H1 (cell line): ENCODE results near the gene ZSWIM7. TPM values are rescaled to one million over a fixed set of nuclear protein-coding genes. Genes with fewer than 3 reads are reported as not detected.

ENCODE experiments used
- CTCF ChIA-PET: fragments of 300-600 bp; sonication (Branson Sonifier 250); formaldehyde crosslinking; loops from one replicate; lab custom pipeline; 2021; ENCODE audit not compliant: partially characterized antibody; lab: Charles Lee
- POLR2A ChIA-PET: fragments of 300-600 bp; sonication (Branson Sonifier 250); formaldehyde crosslinking; loops from one replicate; lab custom pipeline; 2021; ENCODE audit warnings: inconsistent platforms; ENCODE audit not compliant: partially characterized antibody; lab: Charles Lee
- DNase-seq, 2 experiments: peaks; one replicate each; pipeline versions ENCODE4 v3.0.0 to v3.0.0-alpha.2; 2010 to 2022; ENCODE audit warnings: low spot score in 2 of 2, low read depth in 1 of 2, mixed read lengths in 1 of 2
- FAIRE-seq: peaks from 2 replicates; lab custom pipeline; 2011; peaks lifted over from hg19 to GRCh38; lab: Jason Lieb, UNC
- H2AFZ ChIP-seq: 2 replicates; pipeline ENCODE4 v1.8.1; 2012; ENCODE audit warnings: low read length, inconsistent platforms
- H2AK5ac ChIP-seq: 2 replicates; pipeline ENCODE4 v1.6.1; 2013; ENCODE audit warnings: low read depth, low read length
- H2BK120ac ChIP-seq: replicated peaks from 2 replicates; pipeline ENCODE3; 2013; ENCODE audit warnings: low read depth, low read length, inconsistent platforms
- H2BK12ac ChIP-seq: 2 replicates; pipeline ENCODE4 v1.6.1; 2013; ENCODE audit warnings: low read depth, low read length
- H2BK15ac ChIP-seq: 2 replicates; pipeline ENCODE4 v1.6.1; 2013; ENCODE audit warnings: low read length
- H2BK20ac ChIP-seq: 2 replicates; pipeline ENCODE4 v1.6.1; 2013; ENCODE audit warnings: low read length
- H2BK5ac ChIP-seq: 2 replicates; pipeline ENCODE4 v1.6.1; 2013; ENCODE audit warnings: low read depth, low read length
- H3K14ac ChIP-seq: 2 replicates; pipeline ENCODE4 v1.6.1; 2013; ENCODE audit warnings: inconsistent platforms; ENCODE audit not compliant: insufficient read length
- H3K18ac ChIP-seq: 2 replicates; pipeline ENCODE4 v1.6.1; 2013; ENCODE audit warnings: low read length; ENCODE audit errors: extremely low read depth
- H3K23ac ChIP-seq: 2 replicates; pipeline ENCODE4 v1.6.1; 2013; ENCODE audit warnings: inconsistent platforms; ENCODE audit not compliant: insufficient read length
- H3K23me2 ChIP-seq: 2 replicates; pipeline ENCODE4 v1.6.1; 2013; ENCODE audit warnings: low read depth, low read length
- H3K27ac ChIP-seq: 2 replicates; pipeline ENCODE4 v1.6.1; 2011; ENCODE audit warnings: low read depth, low read length, inconsistent platforms
- H3K27me3 ChIP-seq, 4 experiments: replicated peaks in 1 of 4; 1 replicate in 1 of 4; 2 replicates in 3 of 4; pipeline versions ENCODE4 v1.6.1 to v1.8.1; 2011 to 2013; ENCODE audit warnings: low read length in 3 of 4, mild to moderate bottlenecking in 3 of 4, inconsistent platforms in 2 of 4, mixed read lengths in 2 of 4, moderate library complexity in 1 of 4; ENCODE audit not compliant: control insufficient read depth in 3 of 4, insufficient read depth in 3 of 4; ENCODE audit errors: extremely low read depth in 1 of 4
- H3K36me3 ChIP-seq, 4 experiments: 2 replicates each; pipeline versions ENCODE4 v1.6.1 to v1.8.1; 2011 to 2013; ENCODE audit warnings: mild to moderate bottlenecking in 4 of 4, low read length in 3 of 4, moderate library complexity in 2 of 4, control low read depth in 1 of 4, inconsistent platforms in 1 of 4; ENCODE audit not compliant: insufficient read depth in 4 of 4, control insufficient read depth in 2 of 4
- H3K4ac ChIP-seq: replicated peaks from 2 replicates; pipeline ENCODE3; 2013; ENCODE audit warnings: low read length, low read depth, mixed read lengths, inconsistent platforms; ENCODE audit not compliant: insufficient read length
- H3K4me1 ChIP-seq, 4 experiments: replicated peaks in 1 of 4; 1 replicate in 1 of 4; 2 replicates in 3 of 4; pipeline versions ENCODE4 v1.6.1 to v1.8.1; 2011 to 2013; ENCODE audit warnings: low read length in 3 of 4, inconsistent platforms in 2 of 4, mixed read lengths in 1 of 4; ENCODE audit not compliant: insufficient read depth in 4 of 4, control insufficient read depth in 3 of 4
- H3K4me2 ChIP-seq, 2 experiments: 2 replicates each; pipeline versions ENCODE4 v1.6.1 to v1.8.1; 2011 to 2013; ENCODE audit warnings: low read depth in 2 of 2, low read length in 2 of 2, control low read depth in 1 of 2, inconsistent platforms in 1 of 2, mild to moderate bottlenecking in 1 of 2; ENCODE audit not compliant: insufficient read depth in 1 of 2
- H3K4me3 ChIP-seq, 4 experiments: fragments of 200-600, 300-600 bp in 1 of 4; sonication (generic), shearing (Covaris generic), sonication (Bioruptor Twin) in 1 of 4; 2 replicates each; pipeline versions ENCODE4 v1.5.1 to v1.8.1; 2011 to 2016; ENCODE audit warnings: low read length in 4 of 4, low read depth in 3 of 4, control low read depth in 2 of 4, inconsistent platforms in 2 of 4, mild to moderate bottlenecking in 2 of 4, mixed read lengths in 1 of 4, moderate library complexity in 1 of 4; ENCODE audit not compliant: insufficient read depth in 2 of 4; ENCODE audit errors: extremely low read depth in 1 of 4
- H3K56ac ChIP-seq: replicated peaks from 2 replicates; pipeline ENCODE3; 2013; ENCODE audit warnings: low read depth, mild to moderate bottlenecking, mixed read lengths, low read length, inconsistent platforms; ENCODE audit not compliant: insufficient read length
- H3K79me1 ChIP-seq: 2 replicates; pipeline ENCODE4 v1.6.1; 2013; ENCODE audit warnings: low read depth, low read length, control low read depth
- H3K79me2 ChIP-seq, 2 experiments: 2 replicates each; pipeline versions ENCODE4 v1.6.1 to v1.8.1; 2012 to 2013; ENCODE audit warnings: low read length in 2 of 2, mild to moderate bottlenecking in 2 of 2, inconsistent platforms in 1 of 2; ENCODE audit not compliant: insufficient read depth in 2 of 2, control insufficient read depth in 1 of 2
- H3K9ac ChIP-seq, 4 experiments: replicated peaks in 1 of 4; 1 replicate in 1 of 4; 2 replicates in 3 of 4; pipeline versions ENCODE4 v1.6.1 to v1.8.1; 2011 to 2013; ENCODE audit warnings: low read depth in 3 of 4, low read length in 3 of 4, control low read depth in 2 of 4, mild to moderate bottlenecking in 2 of 4, moderate library complexity in 2 of 4, inconsistent platforms in 1 of 4; ENCODE audit errors: extremely low read depth in 1 of 4
- H3K9me3 ChIP-seq, 2 experiments: 2 replicates each; pipeline versions ENCODE4 v1.6.1 to v1.8.1; 2012 to 2013; ENCODE audit warnings: mild to moderate bottlenecking in 2 of 2, moderate library complexity in 2 of 2, control low read depth in 1 of 2, inconsistent platforms in 1 of 2, low read depth in 1 of 2, low read length in 1 of 2, mixed read lengths in 1 of 2; ENCODE audit not compliant: insufficient read depth in 2 of 2
- H4K20me1 ChIP-seq, 2 experiments: replicated peaks in 1 of 2; 2 replicates each; pipeline versions ENCODE3 to v1.8.1; 2011 to 2013; ENCODE audit warnings: inconsistent platforms in 2 of 2, low read length in 2 of 2, mild to moderate bottlenecking in 1 of 2; ENCODE audit not compliant: insufficient read depth in 2 of 2, control insufficient read depth in 1 of 2
- H4K5ac ChIP-seq: 2 replicates; pipeline ENCODE4 v1.6.1; 2013; ENCODE audit warnings: low read length, low read depth, mixed read lengths, inconsistent platforms; ENCODE audit not compliant: insufficient read length
- H4K8ac ChIP-seq: 2 replicates; pipeline ENCODE4 v1.8.0; 2013; ENCODE audit warnings: mild to moderate bottlenecking, moderate library complexity, low read length, inconsistent platforms; ENCODE audit not compliant: insufficient read depth; ENCODE audit errors: extremely low read depth
- H4K91ac ChIP-seq: replicated peaks from 2 replicates; pipeline ENCODE3; 2013; ENCODE audit warnings: low read length, mixed read lengths, inconsistent platforms; ENCODE audit not compliant: insufficient read length
- CHD1 ChIP-seq: IDR thresholded peaks from 2 replicates; pipeline ENCODE4 v1.6.1; 2012; ENCODE audit warnings: low read depth, low read length, improper control_type of control experiment
- GTF2F1 ChIP-seq: IDR thresholded peaks from 2 replicates; pipeline ENCODE4 v1.6.1; 2012; ENCODE audit warnings: low read depth, low read length, improper control_type of control experiment, borderline replicate concordance
- HDAC6 ChIP-seq: IDR thresholded peaks from one replicate; pipeline ENCODE4 v1.7.1; 2012; ENCODE audit warnings: low read depth, mild to moderate bottlenecking, inconsistent platforms, low read length, moderate library complexity
- KDM1A ChIP-seq: fragments of 200-600, 300-600 bp; sonication (generic); IDR thresholded peaks from 2 replicates; pipeline ENCODE4 v1.7.1; 2016; ENCODE audit warnings: mild to moderate bottlenecking, low read length, borderline replicate concordance
- KDM5A ChIP-seq: fragments of 200-600 bp; IDR thresholded peaks from 2 replicates; pipeline ENCODE4 v1.7.1; 2012; ENCODE audit warnings: mild to moderate bottlenecking, low read length, inconsistent platforms, mixed read lengths
- RXRA ChIP-seq: IDR thresholded peaks from 2 replicates; pipeline ENCODE4 v1.6.1; 2011; ENCODE audit warnings: low read depth, mild to moderate bottlenecking, low read length, moderate library complexity; ENCODE audit not compliant: insufficient read depth
- SAP30 ChIP-seq: fragments of 300-600 bp; sonication (generic); IDR thresholded peaks from 2 replicates; pipeline ENCODE4 v1.7.1; 2012; ENCODE audit warnings: low read length, moderate library complexity, mild to moderate bottlenecking, inconsistent platforms; ENCODE audit not compliant: insufficient read depth, insufficient replicate concordance
- SIRT6 ChIP-seq: IDR thresholded peaks from one replicate; pipeline ENCODE4 v1.7.1; 2012; ENCODE audit warnings: low read length, inconsistent platforms
- SP1 ChIP-seq: IDR thresholded peaks from 2 replicates; pipeline ENCODE4 v1.6.1; 2011; ENCODE audit warnings: low read depth, low read length
- TAF1 ChIP-seq: IDR thresholded peaks from 2 replicates; pipeline ENCODE4 v1.6.1; 2011; ENCODE audit warnings: mild to moderate bottlenecking, low read depth, low read length
- TCF12 ChIP-seq: IDR thresholded peaks from 2 replicates; pipeline ENCODE4 v1.6.1; 2011; ENCODE audit warnings: low read depth, mild to moderate bottlenecking, low read length
- TEAD4 ChIP-seq: IDR thresholded peaks from 2 replicates; pipeline ENCODE4 v1.6.1; 2012; ENCODE audit warnings: low read depth, low read length, inconsistent platforms, mixed read lengths
- YY1 ChIP-seq: IDR thresholded peaks from 2 replicates; pipeline ENCODE4 v1.6.1; 2011; ENCODE audit warnings: low read depth, mild to moderate bottlenecking, low read length
- WGBS, 2 experiments: shearing (Covaris generic) in 1 of 2; methylation state at CpG; one replicate each; pipeline versions ENCODE4 v1.1.6 to v1.1.7; 2013 to 2015; ENCODE audit warnings: low lambda C conversion rate in 2 of 2, mixed read lengths in 2 of 2, inconsistent platforms in 1 of 2, low coverage in 1 of 2, missing lambda C conversion rate in 1 of 2; ENCODE audit not compliant: insufficient replicate concordance in 2 of 2, insufficient coverage in 1 of 2, insufficient read length in 1 of 2; ENCODE audit errors: extremely low coverage in 1 of 2, missing lambda C conversion rate in 1 of 2; 5-methylcytosine and 5-hydroxymethylcytosine counted together
- polyA plus RNA-seq, 7 experiments: library from polyadenylated mRNA; depleted of rRNA in 3 of 7; stranded (reverse) in 5 of 7; unstranded in 2 of 7; fragments of >200 nt in 5 of 7; fragments of 200-250 nt in 2 of 7; gene quantifications; 1 replicate in 5 of 7; 2 replicates in 1 of 7; 4 replicates in 1 of 7; pipeline versions ENCODE4 v1.2.1 to v1.2.3, GENCODE V29; 2011 to 2013; ENCODE audit warnings: missing spikeins in 2 of 7, mixed read lengths in 2 of 7
- total RNA-seq: library from RNA; stranded (reverse); fragmentation: NEBNext Ultra II Directional; extraction: Animal tissue kit (Norgen Biotek cat#: 25700); gene quantifications from 2 replicates; pipeline ENCODE4 v1.2.1, GENCODE V29; 2021
- TF ChIP-seq, protein P1 (sequence below): IDR thresholded peaks from 2 replicates; pipeline ENCODE4 v1.6.1; 2011; ENCODE audit warnings: low read length, improper control_type of control experiment

ZSWIM7 gene
- total and polyA plus RNA-seq, 2 of the 8 experiments (the other 6 are each of a cell fraction or from before 2014, with no cell fraction given) = 39.3 to 57.7 TPM

DNA sequence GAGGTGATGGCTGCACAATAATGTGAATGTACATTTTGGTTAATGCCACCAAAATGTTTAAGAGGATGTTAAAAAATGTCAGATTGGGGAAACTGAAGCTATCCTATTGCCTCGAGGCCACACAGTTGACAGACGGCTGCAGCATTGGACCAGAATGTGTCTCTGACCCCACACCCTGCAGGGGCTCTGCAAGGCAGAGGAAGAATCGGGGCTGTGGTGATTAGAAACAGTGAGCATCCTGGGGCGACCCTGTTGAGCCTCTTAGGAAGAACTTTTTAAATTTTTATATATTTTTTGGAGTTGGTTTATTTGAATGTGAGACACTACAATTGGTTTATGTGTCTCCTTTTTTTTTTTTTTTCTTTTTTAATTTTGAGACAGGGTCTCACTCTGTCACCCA, 69.6 kb downstream of the ZSWIM7 start:
- H3K18ac ChIP-seq = no peak overlapping the region
- no peaks in the 10 kb centered on the region for H3K79me1 ChIP-seq
- H4K5ac ChIP-seq = no peak overlapping the region
- no peak overlapping the region for H2AFZ ChIP-seq
- H3K4me1 ChIP-seq = no peaks in the 10 kb centered on the region
- no peaks in the 10 kb centered on the region; the same call in 1 of the 2 replicates for H3K23me2 ChIP-seq
- H3K9me3 ChIP-seq = no peaks in the 10 kb centered on the region
- H2BK5ac ChIP-seq = no peak overlapping the region
- CTCF ChIA-PET = no interaction called here
- DNase-seq = no peak
- no peak overlapping the region for H3K9ac ChIP-seq
- no peak overlapping the region for H4K91ac ChIP-seq
- no peak overlapping the region for H2AK5ac ChIP-seq
- no peak overlapping the region for H3K4me3 ChIP-seq
- POLR2A ChIA-PET = no interaction called here
- H2BK20ac ChIP-seq = no peak overlapping the region
- no peak overlapping the region for H2BK120ac ChIP-seq
- H3K14ac ChIP-seq = no peak overlapping the region
- no peak overlapping the region for H2BK12ac ChIP-seq
- no peak overlapping the region for H3K56ac ChIP-seq
- no peak overlapping the region for H3K27ac ChIP-seq
- no peaks in the 10 kb centered on the region for H3K79me2 ChIP-seq
- 82% methylated on average over 4 of the region's 4 CpGs; no CpG with 5 or more reads in 1 of the 2 experiments for WGBS, 2 experiments
- H2BK15ac ChIP-seq = no peak overlapping the region
- H3K27me3 ChIP-seq = no peaks in the 10 kb centered on the region; a peak in 1 of 7 replicates
- H3K23ac ChIP-seq = no peak overlapping the region
- H3K36me3 ChIP-seq = no peaks in the 10 kb centered on the region
- H4K20me1 ChIP-seq = no peaks in the 10 kb centered on the region
- no peak overlapping the region for H3K4ac ChIP-seq
- H3K4me2 ChIP-seq = no peak overlapping the region
- no peak for FAIRE-seq
- H4K8ac ChIP-seq = no peak overlapping the region
- TF ChIP-seq YY1 (no peak), TCF12 (no peak), SP1 (no peak), KDM5A (no peak), RXRA (no peak), CHD1 (no peak), TAF1 (no peak), TEAD4 (no peak), KDM1A (no peak), HDAC6 (no peak), GTF2F1 (no peak), SIRT6 (no peak), SAP30 (no peak)
- TF ChIP-seq, protein P1, sequence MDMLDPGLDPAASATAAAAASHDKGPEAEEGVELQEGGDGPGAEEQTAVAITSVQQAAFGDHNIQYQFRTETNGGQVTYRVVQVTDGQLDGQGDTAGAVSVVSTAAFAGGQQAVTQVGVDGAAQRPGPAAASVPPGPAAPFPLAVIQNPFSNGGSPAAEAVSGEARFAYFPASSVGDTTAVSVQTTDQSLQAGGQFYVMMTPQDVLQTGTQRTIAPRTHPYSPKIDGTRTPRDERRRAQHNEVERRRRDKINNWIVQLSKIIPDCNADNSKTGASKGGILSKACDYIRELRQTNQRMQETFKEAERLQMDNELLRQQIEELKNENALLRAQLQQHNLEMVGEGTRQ = no peak
